ENCODE data around the gene FAIM2.

FAIM2 gene

DNA sequence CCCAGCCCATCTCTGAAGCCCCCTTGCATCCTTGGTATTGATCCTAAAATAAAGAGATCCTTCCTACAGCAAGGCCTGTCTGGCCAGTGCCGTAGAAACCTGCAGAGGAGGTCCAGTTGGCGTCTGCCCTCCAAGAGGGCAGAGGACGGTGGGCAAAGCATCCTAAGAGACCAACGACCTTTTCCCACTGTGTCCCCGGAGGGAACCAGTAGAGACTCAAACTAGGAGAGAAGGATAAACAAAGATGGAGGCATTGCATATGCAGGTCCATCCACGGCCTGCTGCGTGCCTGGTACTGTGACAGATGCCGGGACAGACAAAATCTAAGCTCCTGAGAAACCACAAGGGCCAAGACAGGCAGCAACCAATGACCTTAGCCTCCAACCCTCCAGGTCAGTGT lies 79.3 kb downstream of the FAIM2 start:
- DNase-seq (ENCODE audit: low read depth), result no peak
- H3K4me3 ChIP-seq (ENCODE audit: low read depth, low read length), result no peak overlapping the region
- TF ChIP-seq, protein P1, sequence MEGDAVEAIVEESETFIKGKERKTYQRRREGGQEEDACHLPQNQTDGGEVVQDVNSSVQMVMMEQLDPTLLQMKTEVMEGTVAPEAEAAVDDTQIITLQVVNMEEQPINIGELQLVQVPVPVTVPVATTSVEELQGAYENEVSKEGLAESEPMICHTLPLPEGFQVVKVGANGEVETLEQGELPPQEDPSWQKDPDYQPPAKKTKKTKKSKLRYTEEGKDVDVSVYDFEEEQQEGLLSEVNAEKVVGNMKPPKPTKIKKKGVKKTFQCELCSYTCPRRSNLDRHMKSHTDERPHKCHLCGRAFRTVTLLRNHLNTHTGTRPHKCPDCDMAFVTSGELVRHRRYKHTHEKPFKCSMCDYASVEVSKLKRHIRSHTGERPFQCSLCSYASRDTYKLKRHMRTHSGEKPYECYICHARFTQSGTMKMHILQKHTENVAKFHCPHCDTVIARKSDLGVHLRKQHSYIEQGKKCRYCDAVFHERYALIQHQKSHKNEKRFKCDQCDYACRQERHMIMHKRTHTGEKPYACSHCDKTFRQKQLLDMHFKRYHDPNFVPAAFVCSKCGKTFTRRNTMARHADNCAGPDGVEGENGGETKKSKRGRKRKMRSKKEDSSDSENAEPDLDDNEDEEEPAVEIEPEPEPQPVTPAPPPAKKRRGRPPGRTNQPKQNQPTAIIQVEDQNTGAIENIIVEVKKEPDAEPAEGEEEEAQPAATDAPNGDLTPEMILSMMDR (IDR thresholded peaks at IDR 0.05; ENCODE audit: insufficient read depth, low read depth, low read length, missing control alignments), result no peak

DNA sequence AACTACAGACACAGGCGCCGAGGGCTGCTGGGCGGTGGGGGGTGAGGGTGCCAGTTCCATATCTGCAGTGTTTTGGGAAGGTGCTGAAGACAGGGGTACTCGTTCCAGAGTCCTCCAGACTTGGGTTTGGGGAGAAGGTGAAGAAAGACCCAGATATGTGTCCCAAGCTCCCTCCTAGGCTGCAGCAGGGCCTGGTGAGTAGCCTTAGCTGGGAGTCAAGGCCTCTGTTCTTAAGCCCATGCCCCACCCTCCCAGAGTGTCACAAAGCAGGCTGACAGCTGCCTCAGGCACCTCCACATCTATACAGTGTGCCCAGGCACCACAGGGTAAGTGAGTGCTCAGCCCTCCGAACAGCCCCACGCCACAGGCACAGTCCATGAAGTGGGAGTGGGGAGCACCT lies 79.7 kb downstream of the FAIM2 start:
- DNase-seq (ENCODE audit: low read depth), result no peak
- TF ChIP-seq, protein P1 (IDR thresholded peaks at IDR 0.05; ENCODE audit: insufficient read depth, low read depth, low read length, missing control alignments), result no peak
- no peak overlapping the region for H3K4me3 ChIP-seq (ENCODE audit: low read depth, low read length)

DNA sequence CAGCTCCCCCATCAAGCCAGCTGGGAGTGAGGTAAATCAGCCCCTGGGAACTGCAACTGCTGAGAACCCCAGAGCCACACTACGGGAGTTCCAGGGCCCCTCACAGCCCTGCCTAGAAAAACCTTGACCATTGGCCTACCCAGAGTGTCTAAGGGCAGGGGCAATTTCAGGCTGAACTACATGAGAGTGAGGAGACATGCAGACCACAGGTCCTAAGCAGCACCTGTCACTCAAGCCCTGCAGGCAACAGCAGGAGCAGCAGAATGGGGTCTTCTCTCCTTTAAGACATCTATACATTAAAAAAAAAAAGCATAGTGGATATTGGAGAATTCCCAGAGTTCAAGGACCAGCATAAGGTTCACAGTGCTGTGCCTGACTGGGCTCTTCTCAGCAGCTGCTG lies 80.3 kb downstream of the FAIM2 start:
- H3K4me3 ChIP-seq (ENCODE audit: low read depth, low read length), result no peak overlapping the region
- TF ChIP-seq, protein P1 (IDR thresholded peaks at IDR 0.05; ENCODE audit: insufficient read depth, low read depth, low read length, missing control alignments), result no peak
- DNase-seq (ENCODE audit: low read depth), result no peak

DNA sequence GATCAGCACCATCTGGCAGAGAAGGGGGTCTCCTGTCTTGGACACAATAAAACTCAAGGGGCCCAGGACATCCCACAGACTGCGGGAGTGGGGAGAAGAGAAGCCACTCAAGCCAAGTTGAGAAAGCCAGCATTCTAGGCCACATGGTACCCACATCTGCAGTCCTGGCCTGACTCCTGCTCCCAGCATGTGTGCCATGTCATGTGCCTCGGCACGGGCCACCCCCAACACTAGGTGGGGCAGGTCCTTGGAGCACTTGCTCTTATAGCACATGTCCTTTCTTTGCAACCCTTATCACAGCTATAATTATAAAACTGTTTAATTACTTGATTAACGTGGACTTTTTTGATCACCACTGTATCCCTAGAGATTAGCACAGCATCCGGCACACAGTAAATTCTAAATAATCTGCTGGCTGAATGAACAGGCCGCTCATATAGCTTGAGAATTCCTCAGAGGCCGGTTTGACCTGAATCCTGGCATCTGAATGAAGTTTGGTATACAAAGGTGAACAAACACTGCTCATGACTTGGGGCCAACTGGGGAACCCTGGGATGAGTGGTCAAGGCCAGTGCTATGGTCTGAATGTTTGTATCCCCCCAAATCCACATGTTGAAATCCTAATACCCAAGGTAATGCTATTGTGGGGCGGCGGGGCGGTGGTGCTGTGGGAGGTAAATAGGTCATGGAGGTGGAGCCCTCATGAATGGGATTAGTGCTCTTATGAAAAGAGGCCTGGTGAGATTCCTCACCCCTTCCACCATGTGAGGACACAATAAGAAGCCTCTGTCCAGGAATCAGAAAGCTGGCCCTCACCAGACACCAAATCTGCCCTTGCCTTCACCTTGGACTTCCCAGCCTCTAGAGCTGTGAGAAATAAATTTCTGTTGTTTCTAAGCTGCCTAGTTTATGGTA lies 82.1 kb downstream of the FAIM2 start:
- no peak overlapping the region for H3K4me3 ChIP-seq (ENCODE audit: low read depth, low read length)
- TF ChIP-seq, protein P1 (IDR thresholded peaks at IDR 0.05; ENCODE audit: insufficient read depth, low read depth, low read length, missing control alignments), result no peak
- no peak for DNase-seq (ENCODE audit: low read depth)

DNA sequence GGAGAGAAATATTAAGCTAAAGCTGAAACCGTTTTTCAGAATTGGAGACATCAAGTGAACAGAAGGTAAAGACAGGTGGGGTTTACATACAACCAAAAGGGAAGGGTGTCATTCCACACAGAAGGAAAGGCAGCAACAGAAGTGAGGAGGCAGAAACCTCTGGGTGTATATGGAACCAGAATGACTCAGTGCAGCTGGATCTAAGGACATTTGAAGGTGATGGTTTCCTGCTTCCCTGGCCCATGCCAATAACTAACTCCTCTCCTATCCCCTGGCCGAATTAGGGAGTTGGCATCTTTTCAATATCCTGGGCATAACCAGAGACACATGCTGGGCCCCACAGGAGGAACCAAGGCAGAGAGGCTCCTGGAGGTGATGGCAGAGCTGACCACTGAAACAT lies 83.9 kb downstream of the FAIM2 start:
- TF ChIP-seq, protein P1 (IDR thresholded peaks at IDR 0.05; ENCODE audit: insufficient read depth, low read depth, low read length, missing control alignments), result no peak
- DNase-seq (ENCODE audit: low read depth), result no peak
- no peak overlapping the region for H3K4me3 ChIP-seq (ENCODE audit: low read depth, low read length)

DNA sequence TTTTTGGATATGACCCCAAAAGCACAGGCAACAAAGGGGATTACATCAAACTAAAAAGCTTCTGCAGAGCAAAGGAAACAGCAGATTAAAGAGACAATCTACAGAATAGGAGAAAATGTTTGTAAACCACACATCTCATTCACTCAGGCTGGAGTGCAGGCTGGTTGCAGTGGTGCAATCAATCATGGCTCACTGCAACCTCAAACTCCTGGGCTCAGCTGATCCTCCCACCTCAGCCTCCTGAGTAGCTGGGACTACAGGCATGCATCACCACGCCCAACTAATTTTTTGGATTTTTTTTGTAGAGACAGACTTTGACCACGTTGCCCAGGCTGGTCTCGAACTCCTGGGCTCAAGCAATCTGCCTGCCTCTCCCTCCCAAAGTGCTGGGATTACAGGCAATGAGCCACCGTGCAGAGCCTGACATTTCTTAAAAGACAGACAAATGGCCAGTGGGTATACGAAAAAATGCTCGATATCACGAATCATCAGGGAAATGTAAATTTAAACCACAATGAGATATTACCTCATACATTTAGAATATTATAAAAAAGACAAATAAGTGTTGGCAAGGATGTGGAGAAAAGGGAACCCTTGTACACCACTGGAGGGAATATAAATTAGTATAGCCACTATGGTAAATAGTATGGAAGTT lies 85.3 kb downstream of the FAIM2 start:
- no peak overlapping the region for H3K4me3 ChIP-seq (ENCODE audit: low read depth, low read length)
- TF ChIP-seq, protein P1 (IDR thresholded peaks at IDR 0.05; ENCODE audit: insufficient read depth, low read depth, low read length, missing control alignments), result no peak
- no peak for DNase-seq (ENCODE audit: low read depth)

Data from GM12865 (cell line).